Memory B cell (primary cell): Measurements from ENCODE around the gene ATP13A2.

Experiments used
- ATAC-seq: fragments of 150-1000 bp; cut with Tn5 transposase; 2 replicates; pipeline ENCODE4 v1.10.0; 2021; ENCODE audit warnings: low read depth, mild to moderate bottlenecking, moderate library complexity
- DNase-seq, 2 donors: peaks; one replicate each; pipeline ENCODE4 v3.0.0; 2022; ENCODE audit warnings: low spot score in 2 of 2
- H3K27ac Mint-ChIP-seq: one replicate; pipeline ENCODE4 v1.8.0; 2022; ENCODE audit warnings: mild to moderate bottlenecking, moderate library complexity, mixed read lengths
- H3K27me3 Mint-ChIP-seq: one replicate; pipeline ENCODE4 v1.8.0; 2022; ENCODE audit warnings: mixed read lengths
- H3K36me3 Mint-ChIP-seq: one replicate; pipeline ENCODE4 v1.8.0; 2022; ENCODE audit warnings: mild to moderate bottlenecking, mixed read lengths
- H3K4me1 Mint-ChIP-seq: one replicate; pipeline ENCODE4 v1.8.0; 2022; ENCODE audit warnings: mixed read lengths
- H3K4me3 Mint-ChIP-seq: one replicate; pipeline ENCODE4 v1.8.0; 2022; ENCODE audit warnings: mild to moderate bottlenecking, moderate library complexity, mixed read lengths
- H3K9me3 Mint-ChIP-seq: one replicate; pipeline ENCODE4 v1.8.0; 2022; ENCODE audit warnings: mixed read lengths

Gene ATP13A2

GRCh38 chr1:16984717-16985116, 27.0 kb downstream of the ATP13A2 start:
- H3K4me3 Mint-ChIP-seq, result no peak overlapping the region
- peaks cover 8% of the 10 kb centered on the region for H3K4me1 Mint-ChIP-seq
- no peak overlapping the region for H3K27ac Mint-ChIP-seq
- H3K36me3 Mint-ChIP-seq, result peaks cover 22% of the 10 kb centered on the region
- ATAC-seq, result no peak
- H3K27me3 Mint-ChIP-seq, result peaks cover 19% of the 10 kb centered on the region
- no peaks in the 10 kb centered on the region for H3K9me3 Mint-ChIP-seq
- no peak for DNase-seq

DNA sequence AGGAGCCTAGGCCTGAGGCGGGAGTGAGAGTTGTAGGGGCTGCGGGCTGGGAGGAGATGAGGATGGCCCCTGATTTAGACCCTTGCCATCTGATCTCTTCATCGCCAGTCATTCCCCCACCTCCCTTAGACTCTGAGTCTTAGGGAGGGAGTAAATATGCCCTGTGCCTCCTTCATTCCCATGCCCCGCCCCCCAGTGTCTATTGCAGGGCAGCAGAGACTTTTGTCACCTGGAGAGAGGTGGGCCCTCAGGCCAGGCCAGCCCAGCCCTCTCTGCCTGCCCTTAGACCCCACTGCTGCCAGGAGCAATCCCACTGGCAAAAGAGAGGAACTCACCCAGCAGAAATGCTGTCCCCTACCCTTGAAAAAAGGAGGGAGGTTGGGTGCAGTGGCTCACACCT, 28.1 kb downstream of the ATP13A2 start:
- ATAC-seq (no peak), DNase-seq (no peak)
- H3K9me3 Mint-ChIP-seq, result no peaks in the 10 kb centered on the region
- peaks cover 8% of the 10 kb centered on the region for H3K4me1 Mint-ChIP-seq
- peaks cover 19% of the 10 kb centered on the region for H3K27me3 Mint-ChIP-seq
- H3K36me3 Mint-ChIP-seq, result peaks cover 18% of the 10 kb centered on the region
- no peak overlapping the region for H3K27ac Mint-ChIP-seq
- no peak overlapping the region for H3K4me3 Mint-ChIP-seq

GRCh38 chr1:16982902-16983301, 28.8 kb downstream of the ATP13A2 start:
- DNase-seq, result no peak
- ATAC-seq, result no peak
- Mint-ChIP-seq H3K4me1 (peaks cover 8% of the 10 kb centered on the region), H3K36me3 (peaks cover 15% of the 10 kb centered on the region), H3K4me3 (no peak overlapping the region), H3K27ac (no peak overlapping the region), H3K9me3 (no peaks in the 10 kb centered on the region), H3K27me3 (peaks cover 19% of the 10 kb centered on the region)

- peaks cover 6% of the 10 kb centered on the region for H3K36me3 Mint-ChIP-seq
- no peaks in the 10 kb centered on the region for H3K9me3 Mint-ChIP-seq
- ATAC-seq (no peak), DNase-seq (no peak)
- H3K4me1 Mint-ChIP-seq, result peaks cover 8% of the 10 kb centered on the region
- peak overlapping the region; percentile 80 for H3K4me3 Mint-ChIP-seq
- H3K27me3 Mint-ChIP-seq, result peaks cover 19% of the 10 kb centered on the region
- no peak overlapping the region for H3K27ac Mint-ChIP-seq
These were observed 30.4 kb downstream of the ATP13A2 start for GRCh38 chr1:16981269-16981849.

GRCh38 chr1:16980473-16981268, 31.1 kb downstream of the ATP13A2 start, which contains the start of gene MFAP2:
MFAP2 (minus strand) TSS chr1:16980620; CDS start chr1:16978273, 2,347 bp downstream.
- peaks cover 3% of the 10 kb centered on the region for H3K36me3 Mint-ChIP-seq
- peaks cover 17% of the 10 kb centered on the region for H3K27me3 Mint-ChIP-seq
- ATAC-seq, result peak; percentile 51
- DNase-seq, result no peak
- no peaks in the 10 kb centered on the region for H3K9me3 Mint-ChIP-seq
- peak within 1 kb of the TSS; percentile 80 for H3K4me3 Mint-ChIP-seq
- peaks cover 8% of the 10 kb centered on the region for H3K4me1 Mint-ChIP-seq
- H3K27ac Mint-ChIP-seq, result no peak within 1 kb of the TSS

GRCh38 chr1:16979475-16980327, 32.0 kb downstream of the ATP13A2 start:
- H3K27me3 Mint-ChIP-seq, result peaks cover 17% of the 10 kb centered on the region
- H3K4me3 Mint-ChIP-seq, result peak overlapping the region; percentile 75
- no peaks in the 10 kb centered on the region for H3K9me3 Mint-ChIP-seq
- no peaks in the 10 kb centered on the region for H3K36me3 Mint-ChIP-seq
- H3K4me1 Mint-ChIP-seq, result peaks cover 8% of the 10 kb centered on the region
- ATAC-seq (no peak), DNase-seq (no peak)
- no peak overlapping the region for H3K27ac Mint-ChIP-seq

DNA sequence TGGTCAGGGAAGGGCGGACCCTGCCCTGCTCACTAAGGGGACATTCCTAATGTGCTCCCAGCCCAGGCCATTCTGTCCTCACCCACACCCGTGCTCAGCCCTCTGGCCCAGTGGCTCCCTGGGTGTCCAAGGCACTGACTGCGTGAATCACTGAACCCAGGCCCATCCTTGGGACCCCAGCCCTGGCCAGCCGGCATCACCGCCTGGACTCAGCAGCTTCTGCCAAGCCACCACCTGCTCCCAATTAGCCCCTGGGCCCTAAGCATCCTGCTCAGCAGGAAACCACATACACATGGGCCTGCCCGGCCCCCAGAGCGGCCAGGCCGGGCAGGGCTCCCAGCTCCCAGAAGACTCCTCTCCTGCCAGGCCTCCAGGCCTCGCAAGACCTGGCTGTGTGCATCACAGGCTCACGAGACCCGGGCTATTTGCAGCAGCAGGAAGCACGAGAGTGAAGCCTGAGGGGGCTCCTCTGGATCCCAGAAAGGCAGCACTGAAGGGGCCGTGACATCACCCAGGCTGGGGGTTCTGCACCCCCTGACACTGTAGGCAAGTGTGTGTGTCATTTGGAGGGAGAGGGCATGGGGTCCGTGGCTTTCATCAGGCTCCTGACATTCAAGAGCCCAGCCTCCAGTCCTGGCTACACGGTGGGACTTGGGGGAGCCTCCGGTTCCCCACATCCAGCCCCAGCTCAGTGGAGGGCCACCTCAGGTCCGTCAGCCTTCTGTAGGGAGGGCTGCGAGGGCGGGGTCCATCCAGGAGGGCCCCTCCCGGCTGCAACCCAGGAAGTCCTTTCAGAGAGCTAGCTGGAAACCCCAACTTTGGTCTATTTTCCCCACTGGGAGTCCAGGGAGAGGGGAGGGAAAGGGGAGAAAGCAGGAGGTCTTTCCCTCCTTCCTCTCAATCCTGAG, 32.9 kb downstream of the ATP13A2 start:
- Mint-ChIP-seq H3K4me1 (peaks cover 8% of the 10 kb centered on the region), H3K27ac (no peak overlapping the region), H3K4me3 (no peak overlapping the region), H3K9me3 (no peaks in the 10 kb centered on the region), H3K27me3 (peaks cover 17% of the 10 kb centered on the region), H3K36me3 (no peaks in the 10 kb centered on the region)
- no peak for DNase-seq
- ATAC-seq, result no peak

DNA sequence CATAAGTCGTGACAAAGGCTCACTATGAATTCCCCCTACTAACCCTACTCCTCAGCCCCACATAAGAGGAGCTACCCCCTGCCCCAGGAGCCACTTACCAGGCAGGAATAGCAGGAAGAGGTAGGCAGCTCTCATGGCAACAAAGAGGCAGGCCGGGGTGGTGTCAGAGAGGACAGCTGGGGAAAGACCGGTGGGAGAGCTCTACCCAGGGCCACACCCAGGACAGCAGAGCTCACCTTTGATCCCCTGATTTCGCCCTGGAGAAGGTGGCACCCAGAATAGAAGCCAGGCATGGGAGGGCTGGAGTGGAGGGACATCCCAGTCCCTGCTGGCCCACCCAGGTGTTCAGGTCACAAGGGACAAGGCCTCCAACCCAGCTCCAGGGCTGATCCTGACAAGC, 33.6 kb downstream of the ATP13A2 start:
- no peak overlapping the region for H3K4me3 Mint-ChIP-seq
- H3K36me3 Mint-ChIP-seq, result no peaks in the 10 kb centered on the region
- peaks cover 14% of the 10 kb centered on the region for H3K27me3 Mint-ChIP-seq

GRCh38 chr1:16977377-16977776, 34.4 kb downstream of the ATP13A2 start:
- Mint-ChIP-seq H3K9me3 (no peaks in the 10 kb centered on the region), H3K27ac (no peak overlapping the region), H3K4me3 (no peak overlapping the region), H3K4me1 (peaks cover 8% of the 10 kb centered on the region), H3K36me3 (no peaks in the 10 kb centered on the region), H3K27me3 (peaks cover 13% of the 10 kb centered on the region)
- no peak for DNase-seq
- no peak for ATAC-seq

More for the DNA sequence above, 33.6 kb downstream of the ATP13A2 start:
- Mint-ChIP-seq H3K4me1 (peaks cover 8% of the 10 kb centered on the region), H3K27ac (no peak overlapping the region), H3K9me3 (no peaks in the 10 kb centered on the region)
- ATAC-seq (no peak), DNase-seq (no peak)

DNA sequence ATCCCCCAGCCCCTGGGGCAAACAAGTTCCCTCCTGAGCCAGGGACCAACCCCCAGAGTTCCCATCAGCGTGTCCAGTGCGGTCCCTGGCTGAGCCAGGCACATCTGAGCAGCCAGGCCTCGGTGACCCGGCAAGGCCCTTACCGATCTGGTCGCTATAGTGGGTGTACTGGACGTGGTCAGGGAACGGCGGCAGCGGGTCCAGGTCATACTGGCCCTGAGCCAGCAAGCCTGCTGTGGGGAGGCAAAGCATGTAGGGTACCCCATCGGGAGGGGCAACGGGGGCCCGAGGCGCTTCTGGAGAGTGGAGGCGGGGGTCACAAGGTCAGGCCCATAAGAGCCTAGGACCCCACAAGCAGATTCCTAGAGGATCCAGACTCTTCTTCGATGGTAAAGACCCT, 34.8 kb downstream of the ATP13A2 start:
- H3K36me3 Mint-ChIP-seq, result no peaks in the 10 kb centered on the region
- H3K4me3 Mint-ChIP-seq, result no peak overlapping the region
- H3K27ac Mint-ChIP-seq, result no peak overlapping the region

DNA sequence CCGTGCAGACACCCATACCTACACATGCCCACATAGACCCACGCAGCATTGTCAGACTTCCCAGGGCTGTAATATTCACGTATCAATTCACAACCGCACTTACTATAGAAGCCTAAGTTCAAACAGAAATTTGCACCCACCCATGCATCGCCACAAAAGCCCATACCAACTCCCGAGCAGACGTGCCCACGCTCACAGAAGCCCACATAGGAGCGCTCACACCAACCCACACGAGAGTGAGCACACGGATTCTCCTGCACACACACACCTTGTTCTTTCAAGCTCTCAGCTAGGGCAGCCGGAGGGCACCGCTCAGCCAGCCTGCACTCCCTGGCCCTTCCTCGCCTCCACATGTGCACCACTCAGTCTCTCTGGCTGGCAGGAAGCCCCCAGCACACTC, 35.9 kb downstream of the ATP13A2 start:
- Mint-ChIP-seq H3K27me3 (peaks cover 6% of the 10 kb centered on the region), H3K36me3 (no peaks in the 10 kb centered on the region), H3K9me3 (no peaks in the 10 kb centered on the region), H3K4me3 (no peak overlapping the region), H3K4me1 (peaks cover 2% of the 10 kb centered on the region), H3K27ac (peak overlapping the region; percentile 54)
- DNase-seq (no peak), ATAC-seq (no peak)

More for the DNA sequence above, 34.8 kb downstream of the ATP13A2 start:
- ATAC-seq (no peak), DNase-seq (no peak)
- H3K9me3 Mint-ChIP-seq, result no peaks in the 10 kb centered on the region
- H3K4me1 Mint-ChIP-seq, result peaks cover 8% of the 10 kb centered on the region
- H3K27me3 Mint-ChIP-seq, result peaks cover 13% of the 10 kb centered on the region

GRCh38 chr1:16975211-16975610, 36.5 kb downstream of the ATP13A2 start:
- DNase-seq, result no peak
- Mint-ChIP-seq H3K27me3 (peaks cover 3% of the 10 kb centered on the region), H3K36me3 (no peaks in the 10 kb centered on the region), H3K9me3 (no peaks in the 10 kb centered on the region), H3K4me3 (no peak overlapping the region), H3K27ac (no peak overlapping the region), H3K4me1 (no peaks in the 10 kb centered on the region)
- ATAC-seq, result no peak

DNA sequence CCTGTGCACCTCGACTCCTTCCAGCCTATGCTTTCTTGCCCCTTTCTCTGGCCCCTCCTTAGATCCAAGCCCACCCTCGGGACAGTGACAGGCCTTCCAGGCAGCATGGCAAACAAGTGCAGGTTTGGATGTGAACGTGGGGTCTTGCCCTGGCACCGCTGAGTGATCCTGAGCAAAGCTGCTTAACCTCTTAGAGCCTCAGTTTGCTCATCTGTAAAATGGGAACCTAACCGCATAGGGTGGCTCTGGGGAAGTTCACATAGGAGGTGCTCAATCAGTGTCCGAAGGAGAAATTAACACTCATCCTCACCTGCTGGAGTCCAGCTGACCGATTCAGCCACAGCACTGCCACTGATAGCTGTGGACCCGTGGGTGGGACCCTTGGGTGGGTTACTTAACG, 38.5 kb downstream of the ATP13A2 start:
- Mint-ChIP-seq H3K27ac (no peak overlapping the region), H3K9me3 (no peaks in the 10 kb centered on the region), H3K4me1 (no peaks in the 10 kb centered on the region), H3K4me3 (no peak overlapping the region), H3K36me3 (peaks cover 7% of the 10 kb centered on the region), H3K27me3 (no peaks in the 10 kb centered on the region)
- DNase-seq (no peak), ATAC-seq (no peak)
